K562 (cell line): ENCODE measurements around the gene MYO1E. TPM values are rescaled to one million over a fixed set of nuclear protein-coding genes. Genes with fewer than 3 reads are reported as not detected.

Experiments
- ATAC-seq: fragments of 200-7000 bp; cut with Tn5 transposase; 3 replicates; pipeline ENCODE4 v1.9.1; 2020; ENCODE audit warnings: moderate library complexity
- BruUV-seq: library from RNA; stranded (reverse); fragments of 400-500 nt; replicated peaks from 2 replicates; lab custom pipeline; 2021; lab: Mats Ljungman, UMichigan
- CTCF ChIA-PET: fragments of 300-600 bp; formaldehyde crosslinking; extraction: SDS; loops from one replicate; lab custom pipeline; 2021; ENCODE audit warnings: low intra/inter-chr PET ratio; lab: Yijun Ruan, JAX
- POLR2A ChIA-PET: fragments of 300-600, 350-650 bp; sonication (Branson Sonifier 250); formaldehyde crosslinking; extraction: SDS; loops from one replicate; lab custom pipeline; 2021; ENCODE audit warnings: antibody characterized with exemption, inconsistent platforms; lab: Yijun Ruan, JAX
- DNase-seq, 4 experiments: peaks; one replicate each; pipeline versions ENCODE4 v3.0.0 to v3.0.0-alpha.2; 2011 to 2018; ENCODE audit warnings: low spot score in 3 of 4, mixed read lengths in 3 of 4; ENCODE audit errors: extremely low read depth in 1 of 4
- FAIRE-seq: peaks from 2 replicates; lab custom pipeline; 2011; peaks lifted over from hg19 to GRCh38; lab: Jason Lieb, UNC
- H2AFZ ChIP-seq: 2 replicates; pipeline ENCODE4 v1.6.0; 2011; ENCODE audit warnings: low read depth, low read length, control low read depth, inconsistent platforms
- H3K27ac ChIP-seq: fragments of 200-600 bp; 3 replicates; pipeline ENCODE4 v1.8.0; 2011; ENCODE audit warnings: low read depth, mild to moderate bottlenecking, control low read depth, inconsistent platforms, low read length, moderate library complexity, mixed read lengths; ENCODE audit errors: extremely low read depth
- H3K27me3 ChIP-seq, 2 experiments: fragments of 300-600 bp in 1 of 2; 2 replicates in 1 of 2; 3 replicates in 1 of 2; pipeline versions ENCODE4 v1.6.0 to v1.8.0; 2011; ENCODE audit warnings: inconsistent platforms in 2 of 2, low read length in 2 of 2, mild to moderate bottlenecking in 1 of 2, mixed read lengths in 1 of 2, moderate library complexity in 1 of 2; ENCODE audit not compliant: control insufficient read depth in 2 of 2, insufficient read depth in 2 of 2
- H3K36me3 ChIP-seq: fragments of 300-600 bp; 3 replicates; pipeline ENCODE4 v1.8.0; 2011; ENCODE audit warnings: mild to moderate bottlenecking, low read length, inconsistent platforms; ENCODE audit not compliant: control insufficient read depth, insufficient read depth
- H3K4me1 ChIP-seq, 2 experiments: fragments of 200-600 bp in 1 of 2; replicated peaks in 1 of 2; 2 replicates in 1 of 2; 3 replicates in 1 of 2; pipeline versions ENCODE4 v1.5.1 to v1.8.0; 2011; ENCODE audit warnings: inconsistent platforms in 2 of 2, low read length in 2 of 2, mild to moderate bottlenecking in 1 of 2, mixed read lengths in 1 of 2, moderate library complexity in 1 of 2; ENCODE audit not compliant: control insufficient read depth in 2 of 2, insufficient read depth in 2 of 2
- H3K4me2 ChIP-seq: 2 replicates; pipeline ENCODE4 v1.6.1; 2011; ENCODE audit warnings: low read length, control low read depth, inconsistent platforms, mixed read lengths; ENCODE audit not compliant: insufficient read depth
- H3K4me3 ChIP-seq: fragments of 200-600 bp; sonication (generic), shearing (Covaris generic); 2 replicates; pipeline ENCODE4 v1.5.1; 2016; ENCODE audit warnings: control low read depth, inconsistent platforms
- H3K79me2 ChIP-seq: fragments of 200-600 bp; 3 replicates; pipeline ENCODE4 v1.8.0; 2011; ENCODE audit warnings: low read length, inconsistent platforms; ENCODE audit not compliant: control insufficient read depth, insufficient read depth
- H3K9ac ChIP-seq, 2 experiments: 2 replicates each; pipeline versions ENCODE4 v1.6.0 to v1.6.1; 2011; ENCODE audit warnings: low read depth in 2 of 2, low read length in 2 of 2, control low read depth in 1 of 2, inconsistent platforms in 1 of 2, mild to moderate bottlenecking in 1 of 2, mixed read lengths in 1 of 2; ENCODE audit not compliant: insufficient read depth in 1 of 2
- H3K9me1 ChIP-seq: one replicate; pipeline ENCODE4 v1.6.0; 2011; ENCODE audit warnings: inconsistent platforms, mild to moderate bottlenecking, low read length, moderate library complexity; ENCODE audit not compliant: control insufficient read depth, insufficient read depth
- H3K9me3 ChIP-seq: replicated peaks from 2 replicates; pipeline ENCODE4 v1.5.1; 2011; ENCODE audit warnings: low read depth, low read length, inconsistent platforms; ENCODE audit not compliant: control insufficient read depth, insufficient read depth
- H4K20me1 ChIP-seq: replicated peaks from 2 replicates; pipeline ENCODE4 v1.6.1; 2011; ENCODE audit warnings: low read length, inconsistent platforms, mixed read lengths; ENCODE audit not compliant: control insufficient read depth, insufficient read depth
- ADNP ChIP-seq: fragments of 200-800 bp; sonication (Bioruptor generic); IDR thresholded peaks from 2 replicates; pipeline ENCODE4 v1.6.1; 2016; ENCODE audit warnings: missing genetic modification characterization, missing compliant biosample characterization
- C11orf30 ChIP-seq: fragments of 450-650 bp; IDR thresholded peaks from 2 replicates; pipeline ENCODE4 v1.6.1; 2016; ENCODE audit warnings: low read depth, mild to moderate bottlenecking
- CBX8 ChIP-seq: fragments of 200-600 bp; sonication (generic); IDR thresholded peaks from 2 replicates; pipeline ENCODE4 v1.6.1; 2012; ENCODE audit warnings: borderline replicate concordance, mixed run types, low read depth, mild to moderate bottlenecking, moderate library complexity, mixed read lengths, low read length, control low read depth, inconsistent platforms; ENCODE audit not compliant: poor library complexity, severe bottlenecking; ENCODE audit errors: extremely low read depth
- FOS ChIP-seq: IDR thresholded peaks from 3 replicates; pipeline ENCODE4 v1.6.1; 2011; ENCODE audit not compliant: insufficient read length; ENCODE audit errors: extremely low read depth
- FOSL1 ChIP-seq: fragments of 200-800 bp; sonication (Bioruptor generic); conservative IDR thresholded peaks from 2 replicates; pipeline ENCODE4 v1.6.1; 2016; ENCODE audit warnings: missing genetic modification characterization, missing compliant biosample characterization
- FUS ChIP-seq: fragments of 200-400 bp; formaldehyde crosslinking; optimal IDR thresholded peaks from 2 replicates; pipeline ENCODE3; 2017; ENCODE audit warnings: low read depth, low read length
- HDAC2 ChIP-seq: fragments of 450-650 bp; IDR thresholded peaks from 2 replicates; pipeline ENCODE4 v1.6.1; 2016; ENCODE audit warnings: mild to moderate bottlenecking
- KLF16 ChIP-seq: IDR thresholded peaks from 2 replicates; pipeline ENCODE4 v1.6.1; 2016; ENCODE audit warnings: antibody characterized with exemption
- ZNF57 ChIP-seq: fragments of 450-650 bp; formaldehyde crosslinking; IDR thresholded peaks from 2 replicates; pipeline ENCODE4 v1.4.0; 2020; ENCODE audit warnings: mild to moderate bottlenecking, moderate library complexity
- ZNF583 ChIP-seq: fragments of 250-450 bp; sonication (Bioruptor Pico); IDR thresholded peaks from 2 replicates; pipeline ENCODE4 v1.4.0; 2020
- WGBS: fragments of 100-300 bp; shearing (Covaris generic); methylation state at CpG from one replicate; pipeline ENCODE4 v1.1.6; 2016; ENCODE audit warnings: low coverage, mixed read lengths; ENCODE audit not compliant: insufficient coverage; ENCODE audit errors: missing lambda C conversion rate; 5-methylcytosine and 5-hydroxymethylcytosine counted together
- in situ Hi-C: fragments of 300-500 bp; cut with MboI; formaldehyde crosslinking; loops from 4 replicates; pipeline ENCODE4 v1.15.0; 2018; ENCODE audit warnings: inconsistent platforms, mixed read lengths
- intact Hi-C: fragments of 100-400 bp; cut with micrococcal nuclease; formaldehyde crosslinking; loops from 2 replicates; pipeline ENCODE4 v1.14.2; 2022
- polyA plus RNA-seq, 8 experiments: library from polyadenylated mRNA; depleted of rRNA in 4 of 8; stranded (reverse) in 5 of 8; unstranded in 3 of 8; fragments of >200 nt; fragmentation: Nextera tagmentation in 2 of 8; fragmentation: Illumina TruSeq in 1 of 8; extraction: Ambion mirVana in 2 of 8; extraction: Trizol in 1 of 8; gene quantifications; 2 replicates each; pipeline versions ENCODE4 v1.2.1 to v1.2.3, GENCODE V29; 2011 to 2014; ENCODE audit warnings: inconsistent platforms in 1 of 8, missing spikeins in 1 of 8
- total RNA-seq, 7 experiments: library from RNA; depleted of rRNA in 6 of 7; stranded (reverse); fragments of >200 nt in 6 of 7; fragmentation: Illumina TruSeq in 2 of 7; extraction: Trizol in 2 of 7; gene quantifications; 2 replicates each; pipeline versions ENCODE4 v1.2.1 to v1.2.3, GENCODE V29; 2011 to 2021; ENCODE audit warnings: low replicate concordance in 1 of 7
- TF ChIP-seq, protein P1 (sequence below), 2 experiments: fragments of 450-650 bp; IDR thresholded peaks; 2 replicates each; pipeline ENCODE4 v1.6.1; 2018; ENCODE audit warnings: mild to moderate bottlenecking in 2 of 2, low read depth in 1 of 2; ENCODE audit not compliant: partially characterized antibody in 2 of 2

Gene MYO1E
- total and polyA plus RNA-seq, 9 of the 15 experiments (the other 6 are each of a cell fraction or from before 2014, with no cell fraction given), result under 0.01 to 0.44 (median 0.01) TPM; not detected in 6

DNA sequence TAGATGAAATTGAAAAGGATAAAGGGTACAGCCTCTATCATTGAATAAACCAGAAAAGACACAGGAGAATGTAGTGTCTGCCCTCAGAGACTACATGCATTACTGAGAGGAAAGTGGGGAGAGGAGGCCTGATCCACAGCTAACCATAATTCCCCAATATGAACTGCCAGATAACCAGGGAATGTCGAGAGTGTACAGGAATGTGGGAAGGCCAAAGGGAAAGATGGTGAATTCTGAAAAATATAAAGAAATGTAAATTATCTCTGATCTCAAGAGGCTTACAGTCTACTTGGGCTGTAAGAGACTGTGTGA lies 22.3 kb downstream of the MYO1E start:
- Histone ChIP-seq H3K9me3 (no peaks in the 10 kb centered on the region), H3K36me3 (no peaks in the 10 kb centered on the region), H3K27ac (no peak overlapping the region), H2AFZ (no peak overlapping the region), H3K79me2 (no peaks in the 10 kb centered on the region), H3K4me2 (peak overlapping the region; percentile 1; the same call in 1 of the 2 replicates), H3K27me3 (peaks cover 23 to 38% of the 10 kb centered on the region in 2 experiments; a peak in 4 of 5 replicates), H3K4me3 (no peak overlapping the region), H3K9ac (no peak overlapping the region)
- ChIA-PET CTCF (no interaction called here), POLR2A (interaction anchor here (0.6 kb wide), 1 partner anchor 252 kb away, joined by 5 read pairs; no protein-coding TSS in a partner anchor)
- no peak for ATAC-seq
- DNase-seq, result no peak
- no peak for FAIRE-seq
- WGBS, result 7% methylated on average over 1 of the region's 1 CpG
- intact Hi-C loops (no loop called here), in situ Hi-C loops (no loop called here)
- no TSS peak for BruUV-seq
- TF ChIP-seq FUS (no peak), ZNF583 (CRISPR knock-in tag) (no peak), C11orf30 (0 out of 2 replicates have a peak, but pooled peaks have one; percentile 2), FOSL1 (tag) (peak; percentile 67; the same call in 1 of the 2 replicates)
- TF ChIP-seq, all 486 proteins: peak for 2
- no peaks in the 10 kb centered on the region for H3K4me1 ChIP-seq
- H3K9me1 ChIP-seq, result no peaks in the 10 kb centered on the region
- no peaks in the 10 kb centered on the region for H4K20me1 ChIP-seq

DNA sequence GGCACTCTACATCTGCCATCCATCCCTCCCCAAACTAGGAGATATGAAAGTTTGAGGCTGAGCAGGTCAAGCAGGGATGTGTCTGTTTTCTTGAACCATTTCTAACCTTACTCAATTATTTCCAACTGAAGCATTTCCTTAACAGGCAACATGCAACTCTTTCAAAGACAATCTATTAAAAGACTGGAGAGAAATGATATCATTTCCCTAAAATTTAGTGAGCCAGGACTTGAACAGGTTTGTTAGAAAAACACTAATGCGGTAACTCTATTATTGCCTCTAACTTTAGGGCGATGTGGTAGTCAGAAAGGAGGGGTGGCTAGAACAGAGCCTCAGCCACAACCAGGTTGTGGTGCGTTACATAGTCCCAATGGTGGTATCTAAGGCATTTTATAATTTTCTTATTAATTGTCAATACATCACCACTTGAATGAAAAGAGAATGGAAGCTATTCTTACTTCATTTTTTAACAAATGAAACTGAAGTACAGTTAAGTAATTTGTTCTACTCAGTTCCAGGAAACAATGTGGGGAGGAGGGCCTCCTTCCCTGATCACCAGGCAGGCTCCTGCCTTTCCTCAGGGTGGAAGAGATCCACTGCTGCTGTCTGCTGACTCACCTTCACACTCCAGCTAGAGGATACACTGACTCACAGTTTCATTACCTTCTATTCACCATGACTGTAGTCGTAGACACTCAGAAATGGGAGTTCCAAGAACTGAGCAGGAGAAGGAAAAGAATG lies 22.8 kb downstream of the MYO1E start:
- peak; percentile 40 for FAIRE-seq
- no TSS peak for BruUV-seq
- intact Hi-C loops (no loop called here), in situ Hi-C loops (no loop called here)
- H3K9me1 ChIP-seq, result no peaks in the 10 kb centered on the region
- peak; percentile 61 for ATAC-seq
- H3K79me2 ChIP-seq, result no peaks in the 10 kb centered on the region
- no peak overlapping the region for H3K27ac ChIP-seq
- POLR2A ChIA-PET, result interaction anchor here (0.6 kb wide), 1 partner anchor 251 kb away, joined by 5 read pairs; no protein-coding TSS in a partner anchor
- no peak overlapping the region for H3K9ac ChIP-seq
- H2AFZ ChIP-seq, result no peak overlapping the region
- H3K4me2 ChIP-seq, result peak overlapping the region; percentile 1; the same call in 1 of the 2 replicates
- no peaks in the 10 kb centered on the region for H3K36me3 ChIP-seq
- H3K4me1 ChIP-seq, result no peaks in the 10 kb centered on the region
- H3K27me3 ChIP-seq, result peaks cover 23 to 38% of the 10 kb centered on the region in 2 experiments; a peak in 4 of 5 replicates
- no peaks in the 10 kb centered on the region for H4K20me1 ChIP-seq
- peak; percentile 12 to 31 (median 15) for DNase-seq
- CTCF ChIA-PET, result no interaction called here
- 7% methylated on average over 4 of the region's 4 CpGs for WGBS
- H3K9me3 ChIP-seq, result no peaks in the 10 kb centered on the region
- no peak overlapping the region for H3K4me3 ChIP-seq
- no peak for TF ChIP-seq FOS
- no peak for TF ChIP-seq CBX8
- TF ChIP-seq ADNP (tag), result no peak
- TF ChIP-seq KLF16, result no peak
- no peak for TF ChIP-seq HDAC2
- TF ChIP-seq ZNF57 (CRISPR knock-in tag), result no peak
- TF ChIP-seq, protein P1, sequence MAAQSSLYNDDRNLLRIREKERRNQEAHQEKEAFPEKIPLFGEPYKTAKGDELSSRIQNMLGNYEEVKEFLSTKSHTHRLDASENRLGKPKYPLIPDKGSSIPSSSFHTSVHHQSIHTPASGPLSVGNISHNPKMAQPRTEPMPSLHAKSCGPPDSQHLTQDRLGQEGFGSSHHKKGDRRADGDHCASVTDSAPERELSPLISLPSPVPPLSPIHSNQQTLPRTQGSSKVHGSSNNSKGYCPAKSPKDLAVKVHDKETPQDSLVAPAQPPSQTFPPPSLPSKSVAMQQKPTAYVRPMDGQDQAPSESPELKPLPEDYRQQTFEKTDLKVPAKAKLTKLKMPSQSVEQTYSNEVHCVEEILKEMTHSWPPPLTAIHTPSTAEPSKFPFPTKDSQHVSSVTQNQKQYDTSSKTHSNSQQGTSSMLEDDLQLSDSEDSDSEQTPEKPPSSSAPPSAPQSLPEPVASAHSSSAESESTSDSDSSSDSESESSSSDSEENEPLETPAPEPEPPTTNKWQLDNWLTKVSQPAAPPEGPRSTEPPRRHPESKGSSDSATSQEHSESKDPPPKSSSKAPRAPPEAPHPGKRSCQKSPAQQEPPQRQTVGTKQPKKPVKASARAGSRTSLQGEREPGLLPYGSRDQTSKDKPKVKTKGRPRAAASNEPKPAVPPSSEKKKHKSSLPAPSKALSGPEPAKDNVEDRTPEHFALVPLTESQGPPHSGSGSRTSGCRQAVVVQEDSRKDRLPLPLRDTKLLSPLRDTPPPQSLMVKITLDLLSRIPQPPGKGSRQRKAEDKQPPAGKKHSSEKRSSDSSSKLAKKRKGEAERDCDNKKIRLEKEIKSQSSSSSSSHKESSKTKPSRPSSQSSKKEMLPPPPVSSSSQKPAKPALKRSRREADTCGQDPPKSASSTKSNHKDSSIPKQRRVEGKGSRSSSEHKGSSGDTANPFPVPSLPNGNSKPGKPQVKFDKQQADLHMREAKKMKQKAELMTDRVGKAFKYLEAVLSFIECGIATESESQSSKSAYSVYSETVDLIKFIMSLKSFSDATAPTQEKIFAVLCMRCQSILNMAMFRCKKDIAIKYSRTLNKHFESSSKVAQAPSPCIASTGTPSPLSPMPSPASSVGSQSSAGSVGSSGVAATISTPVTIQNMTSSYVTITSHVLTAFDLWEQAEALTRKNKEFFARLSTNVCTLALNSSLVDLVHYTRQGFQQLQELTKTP (IDR thresholded peaks at IDR 0.05; ENCODE audit: low read depth in 1 of 2, partially characterized antibody in 2 of 2), result no peak
